HEK293T (cell line): ENCODE data around the gene MYO5B.

ENCODE experiments used
- CTCF ChIA-PET: fragments of 350-600 bp; formaldehyde crosslinking; extraction: SDS; loops from one replicate; lab custom pipeline; 2021; ENCODE audit warnings: antibody characterized with exemption, inconsistent platforms; lab: Yijun Ruan, JAX
- POLR2A ChIA-PET: fragments of 350-600 bp; formaldehyde crosslinking; extraction: SDS; loops from one replicate; lab custom pipeline; 2020; ENCODE audit warnings: antibody characterized with exemption, inconsistent platforms; lab: Yijun Ruan, JAX
- DNase-seq: peaks from one replicate; pipeline ENCODE4 v3.0.0; 2012; ENCODE audit warnings: mixed read lengths; ENCODE audit errors: extremely low spot score
- ARNT ChIP-seq: fragments of 450-650 bp; IDR thresholded peaks from 2 replicates; pipeline ENCODE4 v1.6.1; 2017; ENCODE audit warnings: mild to moderate bottlenecking
- BHLHE40 ChIP-seq: fragments of 450-650 bp; IDR thresholded peaks from 2 replicates; pipeline ENCODE4 v1.6.1; 2016; ENCODE audit warnings: mild to moderate bottlenecking, moderate library complexity, borderline replicate concordance
- CTBP1 ChIP-seq: fragments of 450-650 bp; IDR thresholded peaks from 2 replicates; pipeline ENCODE4 v1.6.1; 2016; ENCODE audit warnings: borderline replicate concordance
- ELF4 ChIP-seq: fragments of 450-650 bp; IDR thresholded peaks from 2 replicates; pipeline ENCODE4 v1.6.1; 2017; ENCODE audit warnings: antibody characterized with exemption
- FOXA1 ChIP-seq: fragments of 450-650 bp; IDR thresholded peaks from 2 replicates; pipeline ENCODE4 v1.6.1; 2016; ENCODE audit warnings: mild to moderate bottlenecking
- FOXK2 ChIP-seq: fragments of 450-650 bp; IDR thresholded peaks from 2 replicates; pipeline ENCODE4 v1.6.1; 2016; ENCODE audit warnings: mild to moderate bottlenecking
- FOXM1 ChIP-seq: fragments of 450-650 bp; IDR thresholded peaks from 2 replicates; pipeline ENCODE4 v1.6.1; 2017; ENCODE audit warnings: mild to moderate bottlenecking, borderline replicate concordance
- HDGF ChIP-seq: fragments of 450-650 bp; IDR thresholded peaks from 2 replicates; pipeline ENCODE4 v1.6.1; 2017; ENCODE audit warnings: antibody characterized with exemption, borderline replicate concordance
- L3MBTL2 ChIP-seq: fragments of 450-650 bp; conservative IDR thresholded peaks from 2 replicates; pipeline ENCODE4 v1.6.1; 2016; ENCODE audit warnings: mild to moderate bottlenecking
- LEF1 ChIP-seq: fragments of 450-650 bp; IDR thresholded peaks from 2 replicates; pipeline ENCODE4 v1.6.1; 2017; ENCODE audit warnings: mild to moderate bottlenecking, borderline replicate concordance
- NFRKB ChIP-seq: fragments of 450-650 bp; IDR thresholded peaks from 2 replicates; pipeline ENCODE4 v1.6.1; 2016; ENCODE audit warnings: mild to moderate bottlenecking, moderate library complexity
- PKNOX1 ChIP-seq: fragments of 450-650 bp; IDR thresholded peaks from 2 replicates; pipeline ENCODE4 v1.6.1; 2016
- SP1 ChIP-seq: fragments of 450-650 bp; IDR thresholded peaks from 2 replicates; pipeline ENCODE4 v1.6.1; 2017
- SUZ12 ChIP-seq: fragments of 450-650 bp; IDR thresholded peaks from 2 replicates; pipeline ENCODE4 v1.6.1; 2016; ENCODE audit warnings: mild to moderate bottlenecking
- TARDBP ChIP-seq: fragments of 450-650 bp; IDR thresholded peaks from 2 replicates; pipeline ENCODE4 v1.6.1; 2016
- ZNF384 ChIP-seq: fragments of 450-650 bp; IDR thresholded peaks from 2 replicates; pipeline ENCODE4 v1.6.1; 2016

Gene MYO5B

GRCh38 chr18:49886891-49887764 lies 307.8 kb downstream of the MYO5B start:
- CTCF ChIA-PET: no interaction called here

GRCh38 chr18:49884959-49885358 lies 310.0 kb downstream of the MYO5B start:
- ChIA-PET POLR2A (no interaction called here), CTCF (interaction anchor here (1.0 kb wide), 1 partner anchor 16 kb away, joined by 3 read pairs; no protein-coding TSS in a partner anchor)
- DNase-seq: no peak
- no peak for TF ChIP-seq SUZ12
- no peak for TF ChIP-seq FOXM1

More at GRCh38 chr18:49886891-49887764, 307.8 kb downstream of the MYO5B start:
- no peak for TF ChIP-seq HDGF
- no peak for TF ChIP-seq NFRKB
- no peak for TF ChIP-seq L3MBTL2
- no peak for TF ChIP-seq FOXK2
- no peak for TF ChIP-seq LEF1
- no peak for TF ChIP-seq SUZ12
- TF ChIP-seq ARNT: no peak
- no peak for TF ChIP-seq ZNF384
- TF ChIP-seq BHLHE40: no peak
- no peak for TF ChIP-seq TARDBP
- no peak for TF ChIP-seq PKNOX1
- no peak for TF ChIP-seq FOXA1
- TF ChIP-seq CTBP1: no peak
- no peak for TF ChIP-seq FOXM1
- no peak for TF ChIP-seq SP1
- no peak for TF ChIP-seq ELF4
- no peak for DNase-seq
- POLR2A ChIA-PET: no interaction called here

GRCh38 chr18:49884465-49884864 lies 310.5 kb downstream of the MYO5B start:
- TF ChIP-seq ZNF384: no peak
- TF ChIP-seq SUZ12: no peak
- no peak for TF ChIP-seq LEF1
- TF ChIP-seq FOXM1: no peak
- no peak for TF ChIP-seq SP1
- no peak for TF ChIP-seq FOXA1
- TF ChIP-seq FOXK2: no peak
- no peak for TF ChIP-seq BHLHE40
- TF ChIP-seq ELF4: no peak
- no peak for TF ChIP-seq ARNT
- TF ChIP-seq PKNOX1: no peak
- TF ChIP-seq TARDBP: no peak
- no peak for TF ChIP-seq L3MBTL2
- CTCF ChIA-PET: interaction anchor here (1.0 kb wide), 1 partner anchor 15 kb away, joined by 3 read pairs; no protein-coding TSS in a partner anchor
- POLR2A ChIA-PET: no interaction called here
- no peak for DNase-seq

- no peak for TF ChIP-seq HDGF
- TF ChIP-seq NFRKB: no peak
- no peak for TF ChIP-seq CTBP1
- no peak for TF ChIP-seq FOXA1
- no peak for TF ChIP-seq TARDBP
- no peak for TF ChIP-seq ZNF384
- TF ChIP-seq FOXM1: no peak
- TF ChIP-seq LEF1: no peak
- no peak for TF ChIP-seq FOXK2
- no peak for TF ChIP-seq SP1
- no peak for TF ChIP-seq ELF4
- no peak for TF ChIP-seq L3MBTL2
- no peak for TF ChIP-seq PKNOX1
- TF ChIP-seq BHLHE40: no peak
- TF ChIP-seq ARNT: no peak
- no peak for TF ChIP-seq SUZ12
- DNase-seq: no peak
- ChIA-PET POLR2A (no interaction called here), CTCF (no interaction called here)
Measured at GRCh38 chr18:49880661-49881060, 314.3 kb downstream of the MYO5B start.

- ChIA-PET POLR2A (no interaction called here), CTCF (no interaction called here)
- DNase-seq: no peak
- no peak for TF ChIP-seq NFRKB
Measured at GRCh38 chr18:49879271-49879580, 315.7 kb downstream of the MYO5B start.

- TF ChIP-seq CTBP1: no peak
- no peak for TF ChIP-seq ZNF384
- no peak for TF ChIP-seq PKNOX1
- TF ChIP-seq FOXA1: no peak
- no peak for TF ChIP-seq TARDBP
- TF ChIP-seq BHLHE40: no peak
- TF ChIP-seq FOXM1: no peak
- TF ChIP-seq LEF1: no peak
- no peak for TF ChIP-seq ELF4
- no peak for TF ChIP-seq SP1
- no peak for TF ChIP-seq HDGF
- no peak for TF ChIP-seq FOXK2
- TF ChIP-seq ARNT: no peak
- no peak for TF ChIP-seq NFRKB
- no peak for TF ChIP-seq SUZ12
- no peak for TF ChIP-seq L3MBTL2
- ChIA-PET POLR2A (no interaction called here), CTCF (no interaction called here)
- no peak for DNase-seq
Measured at GRCh38 chr18:49878567-49879270, 316.2 kb downstream of the MYO5B start.
